ENCODE data around the gene OR6X1. TPM values are rescaled to one million over a fixed set of nuclear protein-coding genes. Genes with fewer than 3 reads are reported as not detected.

The OR6X1 gene
- total and polyA plus RNA-seq, 2 of the 8 experiments (the other 6 are each of a cell fraction or from before 2014, with no cell fraction given), result not detected

GRCh38 chr11:123771664-123772063, 17.3 kb upstream of the OR6X1 start:
- Histone ChIP-seq H3K79me2 (ENCODE audit: control insufficient read depth in 1 of 2, insufficient read depth in 2 of 2, low read length in 2 of 2) (no peaks in the 10 kb centered on the region), H3K27me3 (replicated peaks in 1 of 4; ENCODE audit: control insufficient read depth in 3 of 4, extremely low read depth in 1 of 4, insufficient read depth in 3 of 4, low read length in 3 of 4) (no peaks in the 10 kb centered on the region), H3K9me3 (ENCODE audit: insufficient read depth in 2 of 2, low read depth in 1 of 2, low read length in 1 of 2) (no peaks in the 10 kb centered on the region), H2BK120ac (replicated peaks; ENCODE audit: low read depth, low read length) (no peak overlapping the region), H3K23me2 (ENCODE audit: low read depth, low read length) (no peaks in the 10 kb centered on the region), H3K36me3 (ENCODE audit: control insufficient read depth in 2 of 4, insufficient read depth in 4 of 4, low read length in 3 of 4) (no peaks in the 10 kb centered on the region; a peak in 1 of 8 replicates), H4K5ac (ENCODE audit: insufficient read length, low read depth, low read length) (no peak overlapping the region), H3K4ac (replicated peaks; ENCODE audit: insufficient read length, low read depth, low read length) (no peak overlapping the region), H2AK5ac (ENCODE audit: low read depth, low read length) (no peak overlapping the region), H3K4me1 (replicated peaks in 1 of 4; ENCODE audit: control insufficient read depth in 3 of 4, insufficient read depth in 4 of 4, low read length in 3 of 4) (peaks cover 0 to 18% (median 9%) of the 10 kb centered on the region in 4 experiments; a peak in 4 of 7 replicates), H3K4me2 (ENCODE audit: insufficient read depth in 1 of 2, low read depth in 2 of 2, low read length in 2 of 2) (no peak overlapping the region), H3K4me3 (ENCODE audit: extremely low read depth in 1 of 4, insufficient read depth in 2 of 4, low read depth in 3 of 4, low read length in 4 of 4) (no peak overlapping the region), H4K91ac (replicated peaks; ENCODE audit: insufficient read length, low read length) (peak overlapping the region; percentile 8), H2BK15ac (ENCODE audit: low read length) (no peak overlapping the region), H2BK20ac (ENCODE audit: low read length) (no peak overlapping the region; the same call in 1 of the 2 replicates), H3K18ac (ENCODE audit: extremely low read depth, low read length) (no peak overlapping the region), H3K79me1 (ENCODE audit: low read depth, low read length) (no peaks in the 10 kb centered on the region), H3K14ac (ENCODE audit: insufficient read length) (no peak overlapping the region), H3K27ac (ENCODE audit: low read depth, low read length) (no peak overlapping the region), H3K23ac (ENCODE audit: insufficient read length) (no peak overlapping the region), H3K9ac (replicated peaks in 1 of 4; ENCODE audit: extremely low read depth in 1 of 4, low read depth in 3 of 4, low read length in 3 of 4) (no peak overlapping the region), H2BK5ac (ENCODE audit: low read depth, low read length) (no peak overlapping the region), H4K8ac (ENCODE audit: extremely low read depth, insufficient read depth, low read length) (no peak overlapping the region), H4K20me1 (replicated peaks in 1 of 2; ENCODE audit: control insufficient read depth in 1 of 2, insufficient read depth in 2 of 2, low read length in 2 of 2) (no peaks in the 10 kb centered on the region), H3K56ac (replicated peaks; ENCODE audit: insufficient read length, low read depth, low read length) (no peak overlapping the region), H2AFZ (ENCODE audit: low read length) (no peak overlapping the region), H2BK12ac (ENCODE audit: low read depth, low read length) (no peak overlapping the region)
- ChIA-PET CTCF (ENCODE audit: partially characterized antibody) (interaction anchor here (0.9 kb wide), 1 partner anchor 37 kb away, joined by 3 read pairs; no protein-coding TSS in a partner anchor), POLR2A (ENCODE audit: partially characterized antibody) (interaction anchor here (1.0 kb wide), 1 partner anchor 28 kb away, joined by 4 read pairs; no protein-coding TSS in a partner anchor)
- 94% methylated on average over 3 of the region's 3 CpGs; no CpG with 5 or more reads in 1 of the 2 experiments for WGBS, 2 experiments (ENCODE audit: extremely low coverage in 1 of 2, insufficient coverage in 1 of 2, insufficient read length in 1 of 2, insufficient replicate concordance in 2 of 2, low coverage in 1 of 2, low lambda C conversion rate in 2 of 2, missing lambda C conversion rate in 1 of 2)
- TF ChIP-seq RXRA (IDR thresholded peaks at IDR 0.05; ENCODE audit: insufficient read depth, low read depth, low read length), result no peak
- TF ChIP-seq POLR2AphosphoS5 (IDR thresholded peaks at IDR 0.05; ENCODE audit: low read depth, low read length), result no peak
- TF ChIP-seq CBX8 (IDR thresholded peaks at IDR 0.05; ENCODE audit: borderline replicate concordance, low read depth, low read length), result no peak
- TF ChIP-seq SIX5 (IDR thresholded peaks at IDR 0.05; ENCODE audit: low read depth, low read length), result no peak
- no peak for TF ChIP-seq USF2 (IDR thresholded peaks at IDR 0.05; ENCODE audit: low read length)
- TF ChIP-seq ATF2 (IDR thresholded peaks at IDR 0.05; ENCODE audit: low read length), result no peak
- TF ChIP-seq CEBPB (IDR thresholded peaks at IDR 0.05; ENCODE audit: low read depth, low read length), result no peak
- FAIRE-seq, result no peak
- no peak for DNase-seq (ENCODE audit: low read depth in 1 of 2, low spot score in 2 of 2)
